DMS53 treated with DMSO at 0.1 percent for 48 hours (cell line): ENCODE data around the gene IL20RA.

Experiments used
- DNase-seq: peaks from one replicate; lab custom pipeline; 2025; ENCODE audit not compliant: unreplicated experiment; lab: John Stamatoyannopoulos, UW

The IL20RA gene

DNA sequence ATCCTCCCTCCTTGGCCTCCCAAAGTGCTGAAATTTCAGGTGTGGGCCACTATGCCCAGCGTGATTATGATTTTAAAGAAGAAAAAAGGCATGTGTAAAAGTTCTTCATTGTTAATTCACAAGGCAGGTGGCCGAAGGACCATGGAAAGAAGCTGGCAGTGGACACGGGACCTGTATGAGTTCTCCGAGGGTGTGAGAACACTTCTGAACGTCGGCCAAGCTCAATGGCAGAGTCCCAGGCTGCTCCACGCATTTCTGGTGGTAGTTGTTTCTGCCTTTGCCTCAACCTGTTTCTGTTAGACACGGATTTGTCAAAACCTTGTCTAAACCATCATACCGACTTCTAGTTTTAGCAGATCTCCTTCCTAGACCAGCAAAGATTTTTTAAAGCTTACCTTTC, 36.6 kb downstream of the IL20RA start:
- DNase-seq: no peak

DNA sequence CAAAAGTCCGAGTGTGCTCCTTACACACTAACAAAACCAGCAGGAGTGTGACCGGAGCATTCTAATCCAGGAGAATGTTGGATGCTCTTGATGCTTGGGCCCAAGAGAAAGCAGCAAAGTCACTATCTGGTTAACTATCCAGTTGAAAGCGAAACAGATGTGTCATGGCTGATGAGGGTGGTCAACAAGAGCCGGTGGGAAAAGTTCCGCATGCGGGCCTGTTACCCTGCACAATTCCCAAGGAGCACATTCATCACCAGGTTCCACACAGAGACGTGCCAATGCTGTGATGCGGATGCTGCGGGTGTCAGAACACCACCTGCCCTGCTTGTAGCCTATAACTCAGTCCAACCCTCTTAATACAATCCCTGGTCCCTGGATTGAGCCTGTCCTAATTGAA, 38.7 kb downstream of the IL20RA start:
- DNase-seq: no peak

DNA sequence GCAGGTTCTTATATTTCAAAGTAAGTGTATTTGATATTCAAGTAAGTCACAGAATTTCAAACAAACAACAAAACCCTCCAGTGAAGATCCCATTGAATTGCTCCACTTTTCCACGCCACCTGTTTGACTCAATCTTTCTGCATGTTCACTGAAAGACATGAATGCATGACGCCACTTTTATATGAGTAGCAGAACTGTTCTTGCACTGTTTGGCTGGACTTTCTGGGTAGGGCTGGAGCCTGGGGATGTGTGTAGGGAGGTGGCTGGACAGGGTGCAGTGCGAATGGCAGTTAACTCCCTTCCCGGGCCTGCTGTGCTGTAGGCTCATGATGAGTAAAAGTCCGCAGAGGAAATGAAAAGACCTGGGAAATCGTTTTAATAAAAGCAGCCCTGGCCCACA, 39.7 kb downstream of the IL20RA start:
- no peak for DNase-seq

DNA sequence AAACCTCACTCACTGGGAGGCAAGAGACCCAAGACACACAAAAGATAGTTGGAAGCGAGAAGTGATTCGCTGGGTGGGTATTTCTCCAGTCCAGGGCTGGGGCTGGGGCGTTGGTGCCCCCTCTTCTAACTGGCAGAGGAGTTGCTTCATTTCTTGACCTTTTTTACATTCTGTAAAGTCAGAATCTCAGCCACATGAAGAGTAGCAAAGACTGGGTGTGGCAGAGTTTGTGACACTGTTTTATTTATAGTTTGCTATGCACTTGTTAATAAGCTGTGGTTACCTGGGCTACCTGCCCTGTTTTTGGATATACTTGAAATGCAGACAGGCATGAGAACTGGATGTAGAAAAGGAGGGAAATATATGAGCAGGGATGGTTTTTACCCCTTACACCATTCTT, 42.3 kb downstream of the IL20RA start:
- DNase-seq: no peak

DNA sequence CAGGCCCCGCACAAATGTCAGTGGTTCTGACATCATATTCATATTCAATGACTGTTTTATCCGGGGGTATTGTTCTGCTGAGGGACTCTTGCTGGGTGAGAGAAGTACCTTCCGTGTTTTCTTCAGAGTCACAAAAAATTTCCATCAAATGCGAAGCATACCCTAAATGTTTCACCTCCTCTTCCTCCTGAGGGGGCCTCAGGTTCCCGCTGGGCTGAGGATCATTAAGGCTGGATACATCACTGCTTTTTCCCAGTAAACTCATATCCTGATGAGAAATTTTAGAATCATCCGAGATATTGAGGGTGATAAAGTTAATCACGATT, 42.8 kb downstream of the IL20RA start:
- DNase-seq: peak; percentile 30

DNA sequence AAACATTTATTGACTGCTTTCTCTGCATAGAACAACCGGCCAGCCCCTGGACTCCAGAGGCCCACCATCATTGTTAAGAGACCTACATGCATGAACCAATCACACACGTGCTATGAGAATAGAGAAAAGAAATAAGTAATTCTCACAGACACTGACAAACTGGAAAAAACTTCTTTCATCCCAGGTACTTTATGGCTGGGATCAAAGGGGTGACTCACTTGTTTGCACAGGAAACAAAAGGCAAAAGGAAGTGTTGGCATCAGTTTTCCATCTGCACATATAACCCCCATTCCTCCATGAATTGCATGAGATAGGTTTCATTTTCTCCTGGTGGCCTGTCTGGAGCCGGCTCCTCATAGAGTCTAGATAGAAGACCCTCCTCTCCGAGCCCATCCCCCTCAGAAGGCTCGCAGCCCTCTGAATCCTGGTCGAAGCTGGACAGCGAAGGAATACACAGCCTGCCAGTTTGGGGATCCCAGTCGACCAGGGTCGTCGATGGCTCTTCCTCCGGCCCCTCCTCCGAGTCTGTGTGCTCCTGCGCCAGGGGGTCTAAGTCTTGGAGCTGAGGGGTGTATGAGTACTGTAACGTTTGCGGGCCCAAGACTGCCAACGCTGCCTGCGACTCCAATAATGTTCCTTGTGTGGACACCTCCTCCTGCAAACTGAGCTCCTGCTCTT, 43.3 kb downstream of the IL20RA start:
- peak; percentile 85 for DNase-seq

DNA sequence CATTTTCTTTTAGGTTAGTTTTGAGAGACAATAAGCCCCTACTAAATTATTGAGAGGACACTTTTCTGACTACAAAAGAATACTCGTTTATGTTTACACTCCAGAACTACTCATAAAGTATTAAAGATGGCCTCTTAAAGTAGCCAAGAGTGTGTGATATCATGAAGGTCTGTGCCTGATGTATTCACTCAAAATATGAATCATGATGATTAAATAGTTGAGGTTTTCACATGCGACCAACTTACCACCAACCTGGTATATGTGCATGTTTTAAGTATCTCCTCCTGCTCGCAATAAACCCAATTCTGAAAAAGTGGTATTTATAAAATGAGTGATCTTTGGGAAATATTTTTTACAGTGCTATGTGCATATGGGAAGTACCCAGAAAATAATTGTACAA, 43.9 kb downstream of the IL20RA start:
- DNase-seq: peak; percentile 59

DNA sequence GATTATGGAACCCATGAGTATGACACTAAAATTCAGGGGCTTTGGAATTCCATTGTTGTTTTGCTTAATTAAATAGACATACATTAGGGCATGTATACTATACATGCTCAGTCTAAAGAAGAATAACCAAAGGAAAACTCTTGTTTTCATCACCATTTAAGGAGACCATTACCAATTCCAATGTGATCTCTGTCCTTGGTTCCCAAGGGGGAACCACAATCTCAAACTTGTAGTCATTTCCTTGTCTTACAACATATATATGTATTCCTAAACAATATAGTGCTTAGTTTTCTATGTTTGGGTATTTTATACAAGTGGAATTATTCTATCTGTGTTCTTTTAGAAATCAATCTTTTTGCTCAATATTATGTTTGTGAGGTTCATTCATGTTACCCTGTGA, 49.2 kb downstream of the IL20RA start:
- DNase-seq: no peak

DNA sequence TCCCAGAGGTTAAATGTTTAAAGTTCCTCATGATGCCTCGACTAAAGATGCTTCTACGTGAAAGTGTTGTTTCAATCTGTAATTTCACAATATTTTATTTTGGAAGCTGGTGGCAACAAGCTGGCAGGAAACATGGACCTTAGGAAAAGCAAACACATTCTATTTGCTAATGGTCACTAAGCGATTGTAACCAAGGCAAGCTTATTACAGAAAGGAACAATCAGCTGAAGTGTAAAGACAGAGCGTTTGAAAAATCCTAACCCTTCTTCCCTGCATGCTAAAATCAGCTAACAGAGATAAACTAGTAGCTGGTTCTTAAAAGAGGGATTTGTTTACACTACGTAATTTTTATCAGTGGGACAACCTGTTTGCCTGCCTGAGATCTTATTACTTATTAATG, 50.0 kb downstream of the IL20RA start:
- DNase-seq: peak; percentile 71

DNA sequence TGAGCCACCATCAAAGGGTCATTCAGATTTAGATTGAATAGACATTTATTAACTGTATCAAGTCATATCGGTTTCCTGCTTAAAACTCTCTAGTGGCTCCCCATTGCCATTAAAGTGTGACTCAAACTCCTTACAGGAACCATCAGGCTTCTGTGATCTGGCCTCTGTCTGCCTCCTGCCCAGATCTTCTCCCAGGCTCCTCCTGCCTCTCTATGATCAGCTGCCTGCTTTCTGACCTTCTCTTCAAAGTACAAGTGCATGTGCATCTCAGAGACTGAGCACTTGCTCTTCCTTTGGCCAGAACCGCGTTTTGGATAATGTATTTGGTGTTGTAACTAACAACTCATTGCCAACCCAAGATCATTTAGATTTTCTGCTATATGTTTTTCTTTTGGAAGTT, 52.7 kb downstream of the IL20RA start:
- DNase-seq: no peak

DNA sequence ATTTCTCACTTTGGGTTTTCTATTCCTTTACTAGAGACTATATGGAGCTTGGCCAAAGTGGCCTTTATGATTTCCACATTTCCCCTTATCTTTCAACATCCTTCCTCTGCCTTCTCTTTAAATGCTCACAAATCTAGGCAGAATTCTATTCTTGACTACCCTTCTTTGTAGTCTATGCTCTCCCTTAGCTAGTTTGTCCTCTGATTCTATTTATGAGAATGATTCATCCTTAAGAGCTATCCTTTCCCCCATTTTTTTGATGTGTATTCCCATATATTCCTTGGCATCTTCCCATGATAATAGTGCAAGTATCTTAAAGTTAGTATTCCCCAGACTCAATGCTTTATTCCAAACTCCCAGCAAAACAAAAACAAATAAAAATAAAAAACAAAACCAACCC, 53.1 kb downstream of the IL20RA start:
- no peak for DNase-seq

DNA sequence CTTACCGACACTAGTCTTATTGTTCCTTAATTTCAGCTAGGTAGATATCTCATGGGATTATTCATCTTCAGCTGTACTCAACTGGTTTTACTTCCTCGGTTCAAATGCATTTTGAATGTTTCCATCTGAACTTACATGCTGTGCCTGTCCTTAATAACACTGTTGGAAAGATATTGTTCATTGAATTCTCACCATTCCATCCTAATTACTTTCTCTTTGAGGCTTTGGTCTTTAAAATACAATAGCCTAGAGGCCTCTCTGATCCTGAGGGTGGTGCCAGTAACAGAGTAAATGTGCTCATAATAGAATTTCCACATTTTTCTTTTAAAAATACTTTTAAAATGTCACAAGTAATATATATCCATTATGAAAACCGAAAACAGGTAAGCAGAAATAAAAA, 54.0 kb downstream of the IL20RA start:
- DNase-seq: no peak

DNA sequence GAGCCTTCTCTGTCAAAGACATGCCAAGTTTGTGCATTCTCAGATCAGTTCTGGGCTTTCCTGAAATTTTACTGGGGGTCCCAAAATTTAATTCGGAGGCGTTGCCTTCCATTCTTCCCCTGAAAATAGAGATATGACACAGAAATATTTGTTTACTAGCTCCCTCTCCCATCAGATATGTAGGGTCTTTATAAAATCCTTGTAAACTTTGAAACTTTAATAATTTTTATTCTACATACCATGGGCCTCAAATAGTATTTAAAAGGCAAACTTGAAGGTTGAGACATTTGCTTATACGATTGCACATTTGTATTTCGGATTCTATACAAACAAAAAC, 54.6 kb downstream of the IL20RA start:
- no peak for DNase-seq

DNA sequence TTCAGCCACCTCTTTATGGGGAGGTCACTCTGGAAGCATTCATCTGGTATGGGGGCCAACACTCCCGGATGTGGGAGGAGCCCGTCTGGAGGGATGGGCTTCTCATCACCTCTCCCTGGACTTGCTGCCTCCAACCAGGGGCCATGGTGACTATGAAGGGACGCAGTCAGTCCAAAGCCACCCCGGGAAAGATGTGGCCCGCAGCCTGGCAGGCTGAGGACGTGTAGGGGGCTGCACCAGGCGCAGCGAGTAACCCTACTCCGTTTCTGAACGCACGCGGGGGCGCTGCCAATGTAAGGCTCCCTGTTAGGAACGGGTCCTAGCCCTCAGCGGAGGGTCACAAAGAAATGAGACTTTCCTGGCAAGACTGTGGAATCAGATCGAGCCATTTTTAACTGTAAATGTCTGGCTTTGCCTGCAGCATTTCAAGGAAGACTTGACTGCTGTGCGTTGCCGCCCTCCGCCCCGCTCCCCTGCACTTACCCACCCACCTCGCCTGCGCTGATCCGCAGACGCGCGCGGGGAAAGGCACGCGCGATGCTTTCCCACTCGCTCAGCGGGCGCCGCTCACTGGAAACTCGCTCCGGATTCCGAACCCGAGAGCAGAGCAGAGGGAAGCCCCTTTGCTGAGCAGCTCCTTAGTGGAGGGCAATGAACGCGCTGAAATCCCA, 55.1 kb downstream of the IL20RA start:
- DNase-seq: peak; percentile 38

DNA sequence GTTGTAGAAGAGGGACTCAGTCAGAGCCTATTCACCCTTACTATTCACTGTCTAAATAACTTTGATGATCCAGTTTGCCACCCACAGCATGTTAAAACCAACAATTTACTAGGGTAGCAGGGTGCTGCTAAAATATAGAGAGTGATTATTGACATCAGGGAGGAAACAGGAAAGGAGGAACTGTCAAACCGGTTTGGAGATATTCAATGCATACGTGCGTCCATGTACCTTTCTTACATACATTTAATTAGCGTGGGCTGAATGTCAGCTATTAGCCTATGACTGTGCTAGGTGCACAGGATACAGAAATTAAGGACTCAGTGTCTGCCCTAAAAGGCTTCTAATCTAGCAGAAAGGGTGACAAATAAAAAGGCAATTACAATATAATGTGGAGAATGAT, 57.2 kb downstream of the IL20RA start:
- peak; percentile 56 for DNase-seq

DNA sequence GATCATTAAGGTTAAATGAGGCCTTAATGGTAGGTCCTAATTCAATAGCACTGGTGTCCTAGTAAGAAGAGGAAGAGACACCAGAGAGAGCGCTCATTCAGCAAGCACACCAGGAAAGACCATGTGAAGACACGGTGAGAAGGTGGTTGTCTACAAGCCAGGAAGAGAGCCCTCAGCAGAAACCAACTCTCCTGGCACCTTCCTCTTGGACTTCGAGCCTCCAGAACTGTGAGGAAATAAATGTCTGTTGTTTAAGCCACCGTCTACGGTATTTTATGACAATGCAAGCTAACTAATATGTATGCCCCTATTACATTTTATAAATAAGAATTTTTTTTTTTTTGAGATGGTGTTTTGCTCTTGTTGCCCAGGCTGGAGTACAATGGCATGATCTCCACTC, 59.3 kb downstream of the IL20RA start:
- DNase-seq: no peak

DNA sequence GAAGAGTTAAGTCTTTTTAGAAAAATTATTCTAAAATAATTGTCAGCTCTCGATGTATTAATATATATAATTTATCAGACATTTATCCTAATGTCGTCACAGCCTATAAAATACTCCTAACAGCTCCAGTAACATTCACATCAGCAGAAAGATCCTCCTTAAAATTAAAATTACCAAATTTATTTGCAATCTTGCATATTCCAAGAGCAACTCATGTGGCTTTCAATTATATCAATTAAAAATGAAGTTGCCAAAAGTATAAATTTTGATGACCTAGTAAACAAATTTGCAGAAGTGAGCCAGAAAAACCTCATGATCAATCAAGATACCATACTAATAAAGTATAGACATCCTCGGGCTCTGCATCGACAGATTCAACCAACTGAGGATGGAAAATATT, 60.2 kb downstream of the IL20RA start:
- no peak for DNase-seq

DNA sequence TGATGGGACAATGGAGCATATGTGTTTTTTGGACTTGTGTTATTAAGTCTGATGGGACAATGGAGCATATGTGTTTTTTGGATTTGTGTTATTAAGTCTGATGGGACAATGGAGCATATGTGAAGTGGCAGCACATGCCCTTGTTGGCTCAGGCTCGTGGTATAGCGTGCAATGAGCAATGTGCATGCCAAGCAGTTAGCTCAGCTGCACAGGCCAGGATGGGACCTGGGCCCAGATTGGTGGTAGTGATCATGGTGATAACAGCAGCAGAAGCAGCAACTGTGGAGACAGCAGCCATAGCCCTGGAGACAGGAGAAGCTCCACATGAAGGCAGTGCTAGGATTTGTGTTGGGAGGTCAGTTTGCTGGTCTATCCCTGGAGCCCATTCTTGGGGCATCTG, 61.1 kb downstream of the IL20RA start:
- DNase-seq: no peak

DNA sequence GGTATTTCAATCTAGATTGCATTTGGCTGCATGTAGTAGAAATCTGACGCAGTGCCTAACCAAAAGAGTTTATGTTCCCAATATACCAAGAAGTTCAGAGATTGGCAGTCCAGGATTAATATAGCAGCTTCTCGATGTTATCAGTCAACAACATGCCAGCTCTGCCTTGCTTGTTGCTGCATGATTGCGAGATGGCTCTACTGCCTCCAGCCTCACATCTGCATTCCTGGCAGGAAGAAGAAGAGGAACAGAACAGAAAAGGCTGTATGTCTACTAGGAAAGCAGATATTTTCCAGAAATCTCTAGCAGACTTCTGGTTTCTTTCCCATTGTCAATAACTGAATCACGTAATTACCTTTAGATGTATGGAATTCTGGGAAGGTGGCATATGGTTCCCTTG, 61.8 kb downstream of the IL20RA start:
- DNase-seq: no peak

DNA sequence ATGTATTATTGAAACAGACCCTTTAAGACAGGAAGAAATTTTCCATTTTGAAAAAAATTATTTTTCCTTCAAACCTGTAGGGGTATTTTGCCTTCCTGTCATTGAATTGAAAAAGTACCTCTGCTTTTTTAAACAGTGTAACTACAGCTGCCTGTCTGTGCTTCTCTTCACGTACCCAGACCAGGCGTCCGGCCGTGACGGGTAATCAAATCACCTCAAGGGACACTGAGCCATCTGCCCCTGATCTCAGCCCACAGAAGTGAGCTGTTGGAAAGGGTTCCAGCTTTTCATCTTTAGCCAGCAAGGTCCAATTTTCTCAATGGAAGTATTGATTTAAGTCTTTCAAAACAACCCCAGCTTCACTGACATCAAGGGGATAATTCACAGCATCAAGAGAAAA, 64.7 kb downstream of the IL20RA start:
- DNase-seq: no peak

DNA sequence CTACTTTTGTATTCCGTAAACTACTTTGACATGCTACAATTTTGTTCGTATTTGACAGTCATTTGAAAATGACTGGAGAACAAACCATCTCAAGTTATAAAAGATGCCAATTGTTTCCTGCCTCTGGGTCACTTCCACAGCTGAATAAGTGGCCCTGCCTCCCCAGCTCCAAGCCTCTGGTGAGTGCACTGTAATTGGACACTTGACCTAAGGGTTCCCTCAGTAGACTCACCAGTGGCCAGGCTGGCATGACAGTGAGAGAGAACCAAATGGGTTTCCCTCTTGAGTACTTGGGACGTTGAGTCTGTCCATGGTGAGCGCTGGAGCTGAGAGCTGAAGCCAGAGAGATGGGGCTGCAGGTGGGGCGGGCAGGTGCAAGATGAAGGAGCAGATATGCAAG, 65.6 kb downstream of the IL20RA start:
- no peak for DNase-seq

DNA sequence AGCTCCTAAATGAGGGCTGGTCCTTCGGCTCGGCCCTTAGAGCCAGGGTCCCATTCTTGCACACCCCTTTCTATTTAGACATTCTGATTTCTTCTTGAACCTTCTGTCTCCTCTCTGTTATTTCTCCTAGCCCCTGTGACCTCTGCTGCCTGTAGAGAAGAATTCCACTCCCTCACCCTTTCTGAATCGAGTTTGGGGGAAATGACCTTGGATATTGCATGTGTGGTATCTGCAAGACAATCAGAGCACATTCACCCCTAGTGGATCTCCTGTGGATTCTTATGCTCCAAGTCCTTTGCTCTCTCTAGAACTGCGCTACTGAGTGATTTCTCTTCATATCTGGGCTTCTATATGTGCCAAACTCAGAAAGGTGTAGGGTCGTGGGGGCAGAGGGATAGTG, 67.7 kb downstream of the IL20RA start:
- no peak for DNase-seq

DNA sequence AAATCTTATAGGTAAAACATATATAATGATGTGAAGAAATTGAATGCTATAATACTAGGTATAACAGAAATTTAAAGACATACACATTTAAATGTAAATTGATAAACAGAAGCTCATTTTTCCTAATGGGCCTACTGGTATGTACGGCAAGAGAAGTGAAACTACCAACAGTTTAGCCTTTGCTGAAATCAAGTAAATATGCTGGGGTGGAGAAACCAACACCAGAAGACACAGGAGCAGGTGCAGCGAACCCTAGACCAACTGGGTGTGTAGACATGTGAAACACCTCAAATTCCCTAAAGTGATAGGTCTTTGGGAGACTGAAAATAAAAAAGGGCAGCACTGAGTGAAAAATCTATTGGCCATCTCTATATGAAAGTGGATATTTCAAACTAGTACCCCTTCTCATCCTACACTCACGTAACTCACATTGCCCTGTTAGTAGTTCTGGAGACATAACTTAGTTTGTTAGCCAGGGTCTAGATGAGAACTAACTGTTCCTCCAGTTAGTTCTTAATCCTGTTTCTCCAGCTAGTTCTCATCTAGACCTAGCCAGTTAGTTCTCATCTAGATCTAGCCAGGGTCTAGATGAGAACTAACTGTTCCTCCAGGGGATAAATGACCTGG, 69.6 kb downstream of the IL20RA start:
- DNase-seq: no peak
